ENCODE results near the gene SLC4A4.

DNA sequence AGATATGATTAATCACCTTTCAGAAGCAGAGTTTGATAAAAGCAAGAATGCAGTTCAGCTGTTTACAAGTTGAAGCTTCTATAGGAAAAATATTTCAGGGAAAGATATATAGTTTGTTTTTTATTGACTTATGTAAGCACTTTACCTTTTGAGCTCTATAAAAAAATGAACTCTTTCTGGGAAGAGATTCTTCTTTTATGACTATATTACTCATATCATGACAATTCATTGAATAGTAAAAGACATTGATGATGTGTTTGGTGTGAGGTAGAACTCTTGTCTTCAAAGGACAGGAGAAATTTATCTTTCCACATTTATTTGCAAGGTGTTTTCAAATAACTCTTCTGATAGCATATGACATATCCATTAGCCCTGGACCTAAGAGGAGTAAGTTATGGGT is 156.6 kb downstream of the SLC4A4 start:
- TF ChIP-seq, protein P1, sequence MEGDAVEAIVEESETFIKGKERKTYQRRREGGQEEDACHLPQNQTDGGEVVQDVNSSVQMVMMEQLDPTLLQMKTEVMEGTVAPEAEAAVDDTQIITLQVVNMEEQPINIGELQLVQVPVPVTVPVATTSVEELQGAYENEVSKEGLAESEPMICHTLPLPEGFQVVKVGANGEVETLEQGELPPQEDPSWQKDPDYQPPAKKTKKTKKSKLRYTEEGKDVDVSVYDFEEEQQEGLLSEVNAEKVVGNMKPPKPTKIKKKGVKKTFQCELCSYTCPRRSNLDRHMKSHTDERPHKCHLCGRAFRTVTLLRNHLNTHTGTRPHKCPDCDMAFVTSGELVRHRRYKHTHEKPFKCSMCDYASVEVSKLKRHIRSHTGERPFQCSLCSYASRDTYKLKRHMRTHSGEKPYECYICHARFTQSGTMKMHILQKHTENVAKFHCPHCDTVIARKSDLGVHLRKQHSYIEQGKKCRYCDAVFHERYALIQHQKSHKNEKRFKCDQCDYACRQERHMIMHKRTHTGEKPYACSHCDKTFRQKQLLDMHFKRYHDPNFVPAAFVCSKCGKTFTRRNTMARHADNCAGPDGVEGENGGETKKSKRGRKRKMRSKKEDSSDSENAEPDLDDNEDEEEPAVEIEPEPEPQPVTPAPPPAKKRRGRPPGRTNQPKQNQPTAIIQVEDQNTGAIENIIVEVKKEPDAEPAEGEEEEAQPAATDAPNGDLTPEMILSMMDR (IDR thresholded peaks at IDR 0.05; ENCODE audit: low read depth, low read length, poor library complexity, severe bottlenecking) = no peak
- TF ChIP-seq EZH2phosphoT487 (IDR thresholded peaks at IDR 0.05; ENCODE audit: borderline replicate concordance, low read length) = no peak
